ENCODE measurements around the gene KLHL5.
"Not testable (repeated sequence)": the region's sequence is repeated elsewhere in the genome, so short reads cannot be mapped to it uniquely, and the experiment has no call there.

KLHL5 gene

DNA sequence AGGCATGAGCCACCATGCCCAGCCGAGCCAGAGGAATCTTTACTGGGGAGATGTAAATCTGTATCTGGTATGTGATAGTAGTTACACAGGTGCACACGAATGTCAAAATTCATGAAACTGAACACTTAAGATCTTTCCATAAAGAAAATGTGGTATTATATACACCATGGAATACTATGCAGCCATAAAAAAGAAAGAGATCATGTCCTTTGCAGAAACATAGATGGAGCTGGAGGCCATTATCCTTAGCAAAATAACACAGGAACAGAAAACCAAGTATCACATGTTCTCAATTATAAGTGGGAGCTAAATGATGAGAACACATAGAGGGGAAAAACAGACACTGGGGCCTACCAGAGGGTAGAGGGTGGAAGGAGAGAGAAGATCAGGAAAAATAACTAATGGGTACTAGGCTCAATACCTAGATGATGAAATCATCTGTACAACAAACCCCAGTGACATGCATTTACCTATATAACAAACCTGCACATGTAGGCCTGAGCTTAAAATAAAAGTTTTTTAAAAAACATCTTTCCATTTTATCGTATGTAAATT, 37.6 kb upstream of the KLHL5 start:
- TF ChIP-seq, protein P1, sequence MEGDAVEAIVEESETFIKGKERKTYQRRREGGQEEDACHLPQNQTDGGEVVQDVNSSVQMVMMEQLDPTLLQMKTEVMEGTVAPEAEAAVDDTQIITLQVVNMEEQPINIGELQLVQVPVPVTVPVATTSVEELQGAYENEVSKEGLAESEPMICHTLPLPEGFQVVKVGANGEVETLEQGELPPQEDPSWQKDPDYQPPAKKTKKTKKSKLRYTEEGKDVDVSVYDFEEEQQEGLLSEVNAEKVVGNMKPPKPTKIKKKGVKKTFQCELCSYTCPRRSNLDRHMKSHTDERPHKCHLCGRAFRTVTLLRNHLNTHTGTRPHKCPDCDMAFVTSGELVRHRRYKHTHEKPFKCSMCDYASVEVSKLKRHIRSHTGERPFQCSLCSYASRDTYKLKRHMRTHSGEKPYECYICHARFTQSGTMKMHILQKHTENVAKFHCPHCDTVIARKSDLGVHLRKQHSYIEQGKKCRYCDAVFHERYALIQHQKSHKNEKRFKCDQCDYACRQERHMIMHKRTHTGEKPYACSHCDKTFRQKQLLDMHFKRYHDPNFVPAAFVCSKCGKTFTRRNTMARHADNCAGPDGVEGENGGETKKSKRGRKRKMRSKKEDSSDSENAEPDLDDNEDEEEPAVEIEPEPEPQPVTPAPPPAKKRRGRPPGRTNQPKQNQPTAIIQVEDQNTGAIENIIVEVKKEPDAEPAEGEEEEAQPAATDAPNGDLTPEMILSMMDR (IDR thresholded peaks at IDR 0.05): no peak
- TF ChIP-seq ZFX (IDR thresholded peaks at IDR 0.05; ENCODE audit: borderline replicate concordance): no peak
- H3K27ac ChIP-seq: no peak overlapping the region

DNA sequence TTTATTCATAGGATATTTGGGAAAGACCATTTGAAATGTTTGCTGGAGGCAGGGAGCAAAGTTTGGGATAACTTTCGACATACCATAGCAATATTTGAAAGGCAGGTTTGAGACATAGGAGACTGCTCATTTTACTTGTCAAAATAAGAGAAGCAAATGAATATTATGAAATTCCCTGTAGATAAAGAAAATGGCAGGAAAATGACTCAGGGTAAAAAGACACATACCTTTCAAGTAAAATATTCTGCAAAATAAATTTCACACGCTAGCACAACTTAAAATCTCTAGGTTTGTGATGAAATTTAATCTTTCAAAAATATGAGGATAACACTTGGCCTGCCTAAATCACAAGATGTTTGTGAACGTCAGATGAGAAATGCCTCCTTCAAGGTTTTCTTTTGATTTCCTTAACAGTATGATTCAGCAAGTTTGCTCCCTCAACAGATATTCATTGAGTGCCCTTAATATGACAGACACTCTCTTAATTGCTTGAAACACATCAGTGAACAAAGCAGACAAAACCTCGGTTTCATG, 36.4 kb upstream of the KLHL5 start:
- H3K27ac ChIP-seq: no peak overlapping the region
- TF ChIP-seq ZFX (IDR thresholded peaks at IDR 0.05; ENCODE audit: borderline replicate concordance): no peak
- TF ChIP-seq, protein P1 (IDR thresholded peaks at IDR 0.05): no peak

DNA sequence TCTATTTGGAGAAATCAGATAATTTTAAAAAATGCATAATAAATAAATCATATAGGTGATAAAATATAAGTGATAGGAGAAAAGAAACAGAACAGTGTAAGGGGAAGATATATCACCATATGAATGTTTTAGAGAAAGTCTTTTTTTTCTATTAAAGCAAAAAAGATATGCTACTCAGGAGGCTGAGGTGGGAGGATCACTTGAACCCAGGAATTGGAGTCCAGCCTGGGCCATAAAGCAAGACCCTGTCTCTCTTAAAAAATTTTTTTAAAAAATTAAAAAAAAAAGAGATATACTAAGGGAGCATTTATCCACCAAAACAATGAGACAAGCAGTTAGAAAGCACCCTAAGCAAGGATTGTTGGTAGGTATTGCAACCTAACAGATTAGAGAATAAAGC, 35.9 kb upstream of the KLHL5 start:
- TF ChIP-seq ZFX (IDR thresholded peaks at IDR 0.05; ENCODE audit: borderline replicate concordance): no peak
- TF ChIP-seq, protein P1 (IDR thresholded peaks at IDR 0.05): no peak
- H3K27ac ChIP-seq: no peak overlapping the region

DNA sequence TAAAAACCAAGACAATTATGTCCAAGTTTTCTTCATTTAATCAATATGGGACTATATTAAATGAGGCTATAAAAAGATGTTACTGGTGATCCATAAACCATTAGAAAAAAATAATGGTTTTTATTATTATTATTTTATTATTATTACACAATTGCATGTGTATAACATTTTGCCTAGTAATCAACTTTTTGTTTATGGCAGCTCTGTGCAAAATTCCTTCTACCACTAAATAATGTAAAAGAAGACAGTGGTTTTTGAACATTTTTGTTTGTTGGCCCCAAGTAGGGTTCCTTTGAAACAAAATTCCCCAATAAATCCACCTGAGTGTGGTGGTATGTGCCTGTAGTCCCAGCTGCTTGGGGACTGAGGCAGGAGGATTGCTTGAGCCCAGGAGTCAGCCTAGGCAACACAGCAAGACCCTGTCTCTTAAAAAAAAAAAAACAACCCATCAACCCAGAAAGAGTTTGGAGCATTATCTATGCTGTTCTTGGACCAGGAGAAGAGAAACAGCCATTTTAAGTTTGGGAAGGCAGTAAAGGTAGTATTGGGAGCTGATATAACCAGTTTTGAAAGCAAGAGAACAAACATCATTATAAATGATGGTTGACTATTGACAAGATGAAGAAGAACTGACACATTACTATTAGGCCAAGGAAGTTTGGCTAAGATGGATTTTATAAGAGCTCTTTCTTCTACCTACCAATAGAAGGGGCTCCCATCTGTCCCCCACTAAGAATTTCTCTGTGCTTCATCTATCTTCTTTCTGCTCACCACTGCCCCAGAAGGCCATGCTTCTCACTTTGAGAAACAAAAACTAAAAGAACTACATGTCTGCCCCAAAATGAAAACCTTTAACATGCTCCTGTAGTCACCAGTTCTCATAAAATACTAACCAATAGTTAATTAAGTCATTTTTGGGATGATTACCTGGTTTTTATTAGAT, 32.0 kb upstream of the KLHL5 start:
- no peak for TF ChIP-seq ZFX (IDR thresholded peaks at IDR 0.05; ENCODE audit: borderline replicate concordance)
- TF ChIP-seq, protein P1 (IDR thresholded peaks at IDR 0.05): no peak
- no peak overlapping the region for H3K27ac ChIP-seq

DNA sequence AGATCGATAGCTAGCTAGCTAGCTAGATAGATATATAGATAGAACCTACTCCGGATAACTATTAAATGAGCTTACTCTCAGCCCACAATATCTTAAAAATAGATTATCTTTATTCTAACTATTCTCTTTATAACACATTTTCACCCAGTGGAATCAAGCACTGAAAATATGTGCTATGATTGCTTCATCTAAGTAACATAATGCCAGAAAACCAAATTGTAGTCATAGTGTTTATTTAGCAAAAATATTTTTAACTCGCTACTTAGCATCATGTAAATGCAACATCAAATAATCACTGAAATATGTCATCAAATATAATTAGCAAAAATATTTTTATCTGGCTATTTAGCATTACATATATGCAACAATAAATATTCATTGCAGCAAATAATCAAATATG, 31.3 kb upstream of the KLHL5 start:
- no peak for TF ChIP-seq ZFX (IDR thresholded peaks at IDR 0.05; ENCODE audit: borderline replicate concordance)
- TF ChIP-seq, protein P1 (IDR thresholded peaks at IDR 0.05): no peak
- H3K27ac ChIP-seq: no peak overlapping the region

DNA sequence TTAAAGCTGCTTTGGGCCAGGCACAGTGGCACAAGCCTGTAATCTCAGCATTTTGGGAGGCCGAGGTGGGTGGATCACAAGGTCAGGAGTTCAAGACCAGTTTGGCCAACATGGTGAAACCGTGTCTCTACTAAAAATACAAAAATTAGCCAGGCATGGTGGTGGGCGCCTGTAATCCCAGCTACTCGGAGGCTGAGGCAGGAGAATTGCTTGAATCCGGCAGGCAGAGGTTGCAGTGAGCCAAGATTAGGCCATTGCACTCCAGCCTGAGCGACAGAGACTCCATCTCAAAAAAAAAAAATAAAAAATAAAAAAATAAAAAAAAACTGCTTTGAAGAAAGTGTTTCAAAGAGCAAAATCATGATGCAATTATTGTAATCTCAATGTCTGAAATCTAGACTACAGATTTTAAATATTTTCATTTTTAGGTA, 30.4 kb upstream of the KLHL5 start:
- H3K27ac ChIP-seq: not testable (repeated sequence)

DNA sequence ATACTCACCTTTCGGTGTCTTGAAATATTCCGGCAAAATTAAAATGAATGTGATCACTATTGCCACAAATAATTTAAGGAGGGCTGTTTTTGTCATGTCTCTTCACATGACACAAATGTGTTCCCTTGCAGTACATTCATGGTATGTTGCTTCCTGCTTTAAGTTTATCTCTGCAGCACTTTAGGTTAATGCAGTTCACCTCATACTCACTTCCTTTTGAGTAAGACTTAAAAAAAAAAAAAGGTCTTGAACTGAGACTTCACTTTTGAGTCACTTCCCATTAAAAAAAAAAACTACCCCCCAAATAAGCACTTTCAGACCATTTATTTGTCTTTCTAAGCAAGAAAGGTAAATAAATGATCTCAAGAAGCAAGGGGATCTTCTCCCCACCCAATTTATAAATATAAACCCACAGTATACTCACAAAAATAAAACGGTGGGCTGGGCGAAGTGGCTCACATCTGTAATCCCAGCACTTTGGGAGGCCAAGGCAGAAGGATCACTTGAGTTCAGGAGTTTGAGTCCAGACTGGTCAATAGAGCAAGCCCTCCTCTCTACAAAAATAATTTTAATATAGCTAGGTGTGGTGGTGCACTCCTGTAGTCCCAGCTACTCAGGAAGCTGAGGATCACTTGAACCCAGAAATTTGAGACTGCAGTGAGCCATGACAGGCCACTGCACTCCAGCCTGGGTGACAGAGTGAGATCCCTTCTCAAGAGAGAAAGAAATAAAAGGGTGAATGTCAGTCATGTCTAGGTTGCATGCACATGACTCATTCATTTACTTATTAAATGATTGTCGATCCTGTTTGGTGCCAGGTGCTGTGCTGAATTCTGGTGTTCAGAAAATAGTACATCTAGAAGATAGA, 29.6 kb upstream of the KLHL5 start, which contains the start of gene TMEM156:
Gene TMEM156, minus strand, starts transcription at position 192 of the 868 bp plus-strand sequence. Its CDS starts 96 bp downstream, at position 96.
- no peak for TF ChIP-seq ZFX (IDR thresholded peaks at IDR 0.05; ENCODE audit: borderline replicate concordance)
- TF ChIP-seq, protein P1 (IDR thresholded peaks at IDR 0.05): no peak

More for the DNA sequence above, 29.6 kb upstream of the KLHL5 start, which contains the start of gene TMEM156:
- H3K27ac ChIP-seq: no peak within 1 kb of the TSS
